Head of caudate nucleus (tissue), 42 donors: ENCODE results near the gene CLSTN2.

Source experiments
- DNase-seq, 42 donors: peaks; one replicate each; pipeline versions ENCODE4 v3.0.0 to v3.0.0-alpha.2; 2020 to 2021; ENCODE audit warnings: mixed read lengths in 7 of 42
- intact Hi-C: fragments of 100-400 bp; cut with DNase I; formaldehyde crosslinking; loops from one replicate; pipeline ENCODE4 v1.15.0; 2022

Gene CLSTN2

GRCh38 chr3:140332131-140332530, 397.1 kb downstream of the CLSTN2 start:
- intact Hi-C loops, result no loop called here
- no peak for DNase-seq

- intact Hi-C loops, result no loop called here
Observed at GRCh38 chr3:140334132-140334929, 399.3 kb downstream of the CLSTN2 start.

GRCh38 chr3:140336465-140336864, 401.5 kb downstream of the CLSTN2 start:
- DNase-seq, result no peak
- intact Hi-C loops, result no loop called here

More at GRCh38 chr3:140334132-140334929, 399.3 kb downstream of the CLSTN2 start:
- DNase-seq, result no peak

- intact Hi-C loops, result no loop called here
- no peak for DNase-seq
Observed at GRCh38 chr3:140338916-140339315, 403.9 kb downstream of the CLSTN2 start.

GRCh38 chr3:140341203-140341602, 406.2 kb downstream of the CLSTN2 start:
- intact Hi-C loops, result no loop called here
- no peak for DNase-seq

GRCh38 chr3:140341817-140342403, 406.9 kb downstream of the CLSTN2 start:
- DNase-seq, result no peak
- intact Hi-C loops, result no loop called here

- intact Hi-C loops, result no loop called here
- no peak for DNase-seq
Observed at GRCh38 chr3:140342668-140343067, 407.7 kb downstream of the CLSTN2 start.

- intact Hi-C loops, result no loop called here
Observed at GRCh38 chr3:140343211-140344081, 408.5 kb downstream of the CLSTN2 start.

GRCh38 chr3:140344082-140344454, 409.1 kb downstream of the CLSTN2 start:
- DNase-seq, result no peak
- intact Hi-C loops, result no loop called here

More at GRCh38 chr3:140343211-140344081, 408.5 kb downstream of the CLSTN2 start:
- DNase-seq, result no peak

GRCh38 chr3:140344601-140345205, 409.7 kb downstream of the CLSTN2 start:
- intact Hi-C loops, result no loop called here
- no peak for DNase-seq

- intact Hi-C loops, result no loop called here
- DNase-seq, result no peak
Observed at GRCh38 chr3:140347151-140347550, 412.2 kb downstream of the CLSTN2 start.

- intact Hi-C loops, result no loop called here
- DNase-seq, result peak in 27 of 42 donors; percentile 6 to 66 (median 31)
Observed at GRCh38 chr3:140349938-140350337, 415.0 kb downstream of the CLSTN2 start.

- DNase-seq, result no peak
- intact Hi-C loops, result no loop called here
Observed at GRCh38 chr3:140351466-140351865, 416.5 kb downstream of the CLSTN2 start.

- DNase-seq, result no peak
- intact Hi-C loops, result no loop called here
Observed at GRCh38 chr3:140355481-140355880, 420.5 kb downstream of the CLSTN2 start.

GRCh38 chr3:140358686-140359085, 423.7 kb downstream of the CLSTN2 start:
- intact Hi-C loops, result no loop called here
- DNase-seq, result no peak

- intact Hi-C loops, result no loop called here
- no peak for DNase-seq
Observed at GRCh38 chr3:140359233-140359995, 424.4 kb downstream of the CLSTN2 start.

- intact Hi-C loops, result no loop called here
Observed at GRCh38 chr3:140360332-140360731, 425.3 kb downstream of the CLSTN2 start.

GRCh38 chr3:140363801-140364200, 428.8 kb downstream of the CLSTN2 start:
- no peak for DNase-seq

More at GRCh38 chr3:140360332-140360731, 425.3 kb downstream of the CLSTN2 start:
- DNase-seq, result no peak

More at GRCh38 chr3:140363801-140364200, 428.8 kb downstream of the CLSTN2 start:
- intact Hi-C loops, result no loop called here
